ENCODE data around the gene RCL1.
"Not testable (repeated sequence)": the region's sequence is repeated elsewhere in the genome, so short reads cannot be mapped to it uniquely, and the experiment has no call there.

Gene RCL1

GRCh38 chr9:4764033-4764432 lies 28.7 kb upstream of the RCL1 start:
- Histone ChIP-seq H3K4me3 (ENCODE audit: low read length) (no peak overlapping the region), H3K36me3 (ENCODE audit: control insufficient read depth, insufficient read depth, low read length) (no peaks in the 10 kb centered on the region), H3K27me3 (ENCODE audit: control insufficient read depth, insufficient read depth, low read length) (no peaks in the 10 kb centered on the region), H3K9ac (ENCODE audit: low read length) (no peak overlapping the region), H3K27ac (ENCODE audit: low read depth, low read length) (no peak overlapping the region), H3K4me1 (ENCODE audit: control insufficient read depth, insufficient read depth, low read length) (no peaks in the 10 kb centered on the region)

- Histone ChIP-seq H3K36me3 (ENCODE audit: control insufficient read depth, insufficient read depth, low read length) (no peaks in the 10 kb centered on the region), H3K4me3 (ENCODE audit: low read length) (no peak overlapping the region), H3K4me1 (ENCODE audit: control insufficient read depth, insufficient read depth, low read length) (no peaks in the 10 kb centered on the region), H3K27me3 (ENCODE audit: control insufficient read depth, insufficient read depth, low read length) (no peaks in the 10 kb centered on the region), H3K9ac (ENCODE audit: low read length) (no peak overlapping the region), H3K27ac (ENCODE audit: low read depth, low read length) (no peak overlapping the region)
Observed at GRCh38 chr9:4768681-4769080, 24.1 kb upstream of the RCL1 start.

- Histone ChIP-seq H3K27me3 (ENCODE audit: control insufficient read depth, insufficient read depth, low read length) (no peaks in the 10 kb centered on the region), H3K9ac (ENCODE audit: low read length) (no peak overlapping the region), H3K27ac (ENCODE audit: low read depth, low read length) (no peak overlapping the region), H3K36me3 (ENCODE audit: control insufficient read depth, insufficient read depth, low read length) (no peaks in the 10 kb centered on the region), H3K4me1 (ENCODE audit: control insufficient read depth, insufficient read depth, low read length) (no peaks in the 10 kb centered on the region), H3K4me3 (ENCODE audit: low read length) (no peak overlapping the region)
Observed at GRCh38 chr9:4769321-4770080, 23.2 kb upstream of the RCL1 start.

- Histone ChIP-seq H3K36me3 (ENCODE audit: control insufficient read depth, insufficient read depth, low read length) (no peaks in the 10 kb centered on the region), H3K4me3 (ENCODE audit: low read length) (no peak overlapping the region), H3K27ac (ENCODE audit: low read depth, low read length) (no peak overlapping the region)
Observed at GRCh38 chr9:4771788-4772187, 21.0 kb upstream of the RCL1 start.

GRCh38 chr9:4774209-4774608 lies 18.5 kb upstream of the RCL1 start:
- Histone ChIP-seq H3K4me1 (ENCODE audit: control insufficient read depth, insufficient read depth, low read length) (no peaks in the 10 kb centered on the region), H3K36me3 (ENCODE audit: control insufficient read depth, insufficient read depth, low read length) (no peaks in the 10 kb centered on the region), H3K27me3 (ENCODE audit: control insufficient read depth, insufficient read depth, low read length) (no peaks in the 10 kb centered on the region), H3K4me3 (ENCODE audit: low read length) (no peak overlapping the region), H3K9ac (ENCODE audit: low read length) (no peak overlapping the region), H3K27ac (ENCODE audit: low read depth, low read length) (no peak overlapping the region)

More at GRCh38 chr9:4771788-4772187, 21.0 kb upstream of the RCL1 start:
- Histone ChIP-seq H3K9ac (ENCODE audit: low read length) (no peak overlapping the region), H3K4me1 (ENCODE audit: control insufficient read depth, insufficient read depth, low read length) (no peaks in the 10 kb centered on the region), H3K27me3 (ENCODE audit: control insufficient read depth, insufficient read depth, low read length) (no peaks in the 10 kb centered on the region)

- H3K36me3 ChIP-seq (ENCODE audit: control insufficient read depth, insufficient read depth, low read length); H3K4me1 ChIP-seq (ENCODE audit: control insufficient read depth, insufficient read depth, low read length); H3K4me3 ChIP-seq (ENCODE audit: low read length); H3K27me3 ChIP-seq (ENCODE audit: control insufficient read depth, insufficient read depth, low read length); H3K27ac ChIP-seq (ENCODE audit: low read depth, low read length); H3K9ac ChIP-seq (ENCODE audit: low read length): not testable (repeated sequence)
Observed at GRCh38 chr9:4774958-4775357, 17.8 kb upstream of the RCL1 start.

GRCh38 chr9:4780651-4781050 lies 12.1 kb upstream of the RCL1 start:
- H3K27ac ChIP-seq (ENCODE audit: low read depth, low read length) = no peak overlapping the region

GRCh38 chr9:4781408-4781807 lies 11.3 kb upstream of the RCL1 start:
- no peak overlapping the region for H3K4me3 ChIP-seq (ENCODE audit: low read length)
- H3K9ac ChIP-seq (ENCODE audit: low read length) = no peak overlapping the region
- no peaks in the 10 kb centered on the region for H3K27me3 ChIP-seq (ENCODE audit: control insufficient read depth, insufficient read depth, low read length)
- H3K4me1 ChIP-seq (ENCODE audit: control insufficient read depth, insufficient read depth, low read length) = no peaks in the 10 kb centered on the region
- no peaks in the 10 kb centered on the region for H3K36me3 ChIP-seq (ENCODE audit: control insufficient read depth, insufficient read depth, low read length)
- H3K27ac ChIP-seq (ENCODE audit: low read depth, low read length) = no peak overlapping the region

More at GRCh38 chr9:4780651-4781050, 12.1 kb upstream of the RCL1 start:
- Histone ChIP-seq H3K4me1 (ENCODE audit: control insufficient read depth, insufficient read depth, low read length) (no peaks in the 10 kb centered on the region), H3K9ac (ENCODE audit: low read length) (no peak overlapping the region), H3K27me3 (ENCODE audit: control insufficient read depth, insufficient read depth, low read length) (no peaks in the 10 kb centered on the region), H3K4me3 (ENCODE audit: low read length) (no peak overlapping the region), H3K36me3 (ENCODE audit: control insufficient read depth, insufficient read depth, low read length) (no peaks in the 10 kb centered on the region)

GRCh38 chr9:4783191-4783590 lies 9.6 kb upstream of the RCL1 start:
- not testable (repeated sequence) for H3K9ac ChIP-seq (ENCODE audit: low read length); H3K27ac ChIP-seq (ENCODE audit: low read depth, low read length); H3K27me3 ChIP-seq (ENCODE audit: control insufficient read depth, insufficient read depth, low read length); H3K4me1 ChIP-seq (ENCODE audit: control insufficient read depth, insufficient read depth, low read length); H3K36me3 ChIP-seq (ENCODE audit: control insufficient read depth, insufficient read depth, low read length); H3K4me3 ChIP-seq (ENCODE audit: low read length)

GRCh38 chr9:4784403-4784802 lies 8.3 kb upstream of the RCL1 start:
- no peaks in the 10 kb centered on the region for H3K36me3 ChIP-seq (ENCODE audit: control insufficient read depth, insufficient read depth, low read length)
- H3K9ac ChIP-seq (ENCODE audit: low read length) = no peak overlapping the region
- no peaks in the 10 kb centered on the region for H3K4me1 ChIP-seq (ENCODE audit: control insufficient read depth, insufficient read depth, low read length)
- no peak overlapping the region for H3K4me3 ChIP-seq (ENCODE audit: low read length)
- H3K27me3 ChIP-seq (ENCODE audit: control insufficient read depth, insufficient read depth, low read length) = no peaks in the 10 kb centered on the region
- no peak overlapping the region for H3K27ac ChIP-seq (ENCODE audit: low read depth, low read length)

GRCh38 chr9:4786599-4786998 lies 6.1 kb upstream of the RCL1 start:
- Histone ChIP-seq H3K4me3 (ENCODE audit: low read length) (no peak overlapping the region), H3K9ac (ENCODE audit: low read length) (no peak overlapping the region), H3K27ac (ENCODE audit: low read depth, low read length) (no peak overlapping the region), H3K27me3 (ENCODE audit: control insufficient read depth, insufficient read depth, low read length) (no peaks in the 10 kb centered on the region), H3K4me1 (ENCODE audit: control insufficient read depth, insufficient read depth, low read length) (no peaks in the 10 kb centered on the region), H3K36me3 (ENCODE audit: control insufficient read depth, insufficient read depth, low read length) (no peaks in the 10 kb centered on the region)

- no peaks in the 10 kb centered on the region for H3K4me1 ChIP-seq (ENCODE audit: control insufficient read depth, insufficient read depth, low read length)
- H3K36me3 ChIP-seq (ENCODE audit: control insufficient read depth, insufficient read depth, low read length) = no peaks in the 10 kb centered on the region
- no peaks in the 10 kb centered on the region for H3K27me3 ChIP-seq (ENCODE audit: control insufficient read depth, insufficient read depth, low read length)
- H3K4me3 ChIP-seq (ENCODE audit: low read length) = no peak overlapping the region
- no peak overlapping the region for H3K9ac ChIP-seq (ENCODE audit: low read length)
- H3K27ac ChIP-seq (ENCODE audit: low read depth, low read length) = no peak overlapping the region
Observed at GRCh38 chr9:4787876-4788275, 4.9 kb upstream of the RCL1 start.

GRCh38 chr9:4788703-4789102 lies 4.0 kb upstream of the RCL1 start:
- Histone ChIP-seq H3K36me3 (ENCODE audit: control insufficient read depth, insufficient read depth, low read length) (no peaks in the 10 kb centered on the region), H3K4me1 (ENCODE audit: control insufficient read depth, insufficient read depth, low read length) (peaks cover 2% of the 10 kb centered on the region), H3K27ac (ENCODE audit: low read depth, low read length) (no peak overlapping the region), H3K27me3 (ENCODE audit: control insufficient read depth, insufficient read depth, low read length) (no peaks in the 10 kb centered on the region), H3K9ac (ENCODE audit: low read length) (no peak overlapping the region), H3K4me3 (ENCODE audit: low read length) (no peak overlapping the region)

All from rectal smooth muscle tissue (tissue), 1 donor.